Measurements from ENCODE around the gene AMACR.
A peak's percentile ranks its signal among the peaks of the same experiment; 100 is the strongest.

The AMACR gene

DNA sequence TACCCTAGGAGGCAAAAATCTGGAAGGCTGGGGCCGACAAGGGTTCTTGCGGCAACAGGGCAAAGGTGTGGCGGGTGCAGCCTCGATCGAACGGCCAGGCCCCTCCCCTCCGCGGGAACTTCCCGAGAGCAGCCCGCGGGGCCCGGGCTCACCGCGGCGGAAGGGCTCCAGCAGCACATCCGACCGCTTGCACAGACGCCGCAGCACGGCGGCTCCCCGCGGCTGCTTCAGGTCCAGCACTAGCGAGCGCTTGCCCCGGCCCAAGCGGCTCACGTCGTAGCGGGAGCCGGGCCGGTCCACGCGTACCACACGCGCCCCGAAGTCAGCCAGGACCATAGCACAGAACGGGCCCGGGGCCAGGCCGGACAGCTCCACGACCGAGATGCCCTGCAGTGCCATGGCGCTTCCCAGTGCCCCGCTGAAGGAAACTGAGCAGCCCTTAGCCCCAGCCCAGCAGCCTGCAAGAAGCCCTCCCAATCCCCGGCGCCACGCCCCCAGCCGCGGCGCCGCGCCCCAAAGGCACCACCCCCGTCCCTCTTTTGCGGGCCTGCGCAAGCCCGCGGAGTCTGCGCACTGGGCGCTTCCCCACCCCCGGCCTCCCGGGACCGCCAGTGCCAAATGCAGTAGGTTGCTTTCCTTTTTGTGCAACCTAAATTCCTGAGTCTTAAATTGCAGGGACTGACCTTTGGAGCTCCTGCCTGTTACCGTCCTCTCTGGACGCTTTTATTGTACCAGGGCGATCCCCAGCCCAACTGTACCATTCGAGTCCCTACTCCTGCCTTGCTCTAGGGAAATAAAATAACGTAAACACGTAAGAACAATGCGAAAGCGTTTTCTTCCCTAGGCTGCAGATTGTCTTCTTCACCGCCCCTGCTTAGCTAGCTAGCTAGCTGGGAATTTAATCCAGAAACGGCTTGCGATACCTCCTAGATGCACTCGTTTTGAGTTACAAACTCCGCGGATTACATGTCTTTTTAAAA is at the start of gene AMACR:
TSS of gene AMACR (minus strand) at position 430 of the 980 bp plus-strand sequence. CDS start at position 399, 31 bp downstream.
- peak; percentile 94 for DNase-seq

DNA sequence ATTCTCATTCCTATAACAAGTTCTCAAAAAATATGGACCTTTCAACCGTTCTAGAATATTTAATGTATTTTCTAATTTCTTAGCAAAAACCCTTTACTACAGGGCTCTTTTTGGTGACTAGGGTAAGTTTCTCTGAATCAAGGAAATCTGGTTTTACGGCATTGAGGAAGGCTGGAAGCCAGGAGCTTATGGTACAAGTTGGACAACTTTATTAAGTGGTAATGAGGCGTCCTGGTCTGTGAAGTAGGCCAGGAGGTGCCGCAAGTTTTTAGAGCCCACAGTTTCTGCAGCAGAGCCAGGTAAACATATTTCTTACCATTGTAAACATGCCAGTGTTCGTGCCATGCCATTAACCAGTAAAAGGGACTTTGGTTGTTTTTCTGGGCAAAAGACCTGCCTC is 49.7 kb upstream of the AMACR start:
- no peak for DNase-seq

DNA sequence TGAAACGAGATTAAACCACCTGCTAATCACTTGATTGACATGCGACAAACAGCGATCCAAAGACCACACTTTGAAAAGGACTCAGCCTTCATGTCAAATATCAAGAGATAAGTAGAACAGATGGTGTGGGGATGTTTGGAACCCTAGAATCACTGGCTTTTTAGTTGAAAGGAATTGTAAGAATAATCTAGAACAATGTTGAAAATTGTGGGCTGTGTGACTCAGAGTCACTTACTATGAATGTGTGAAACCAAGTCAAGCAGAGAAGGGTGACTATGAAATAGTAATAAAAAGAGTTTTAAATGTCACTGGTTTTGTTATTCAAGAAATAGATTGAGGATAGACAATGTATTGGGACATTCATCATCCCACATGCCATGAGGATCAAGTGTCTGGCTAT is 49.3 kb upstream of the AMACR start:
- DNase-seq, result no peak

DNA sequence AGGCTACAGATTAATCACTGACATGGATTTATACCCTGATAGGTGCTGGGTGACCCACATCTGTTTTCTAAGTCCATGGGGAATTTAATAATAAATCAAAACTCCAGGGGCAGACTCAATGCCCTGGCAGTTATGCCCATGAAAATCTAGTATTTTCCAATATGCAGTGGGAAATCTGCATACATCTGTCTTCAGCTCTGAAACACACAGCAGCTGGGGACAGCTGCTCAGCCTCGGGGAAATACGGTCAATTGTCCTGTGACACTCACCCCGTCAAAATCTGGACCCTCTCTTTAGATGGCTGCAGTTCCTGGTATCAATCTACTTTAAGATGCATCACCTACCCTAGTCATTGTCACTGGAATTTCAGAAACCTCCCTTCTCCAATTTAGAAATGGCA is 47.8 kb upstream of the AMACR start:
- DNase-seq, result no peak

DNA sequence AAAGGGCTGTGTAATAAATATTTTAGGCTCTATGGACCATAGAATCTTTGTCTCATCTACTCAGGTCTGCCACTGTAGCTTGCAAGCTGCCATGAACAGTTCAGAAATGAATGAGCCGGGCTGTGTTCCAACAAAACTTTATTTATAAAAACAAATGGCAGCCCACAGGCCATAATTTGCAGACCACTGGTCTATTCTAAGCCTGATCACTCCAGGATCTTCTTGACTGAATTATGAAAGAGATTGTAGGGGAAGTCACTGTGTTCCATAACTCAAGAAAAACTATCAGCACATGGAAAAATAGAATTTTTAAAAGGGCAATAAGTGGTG is 46.5 kb upstream of the AMACR start:
- DNase-seq, result no peak

DNA sequence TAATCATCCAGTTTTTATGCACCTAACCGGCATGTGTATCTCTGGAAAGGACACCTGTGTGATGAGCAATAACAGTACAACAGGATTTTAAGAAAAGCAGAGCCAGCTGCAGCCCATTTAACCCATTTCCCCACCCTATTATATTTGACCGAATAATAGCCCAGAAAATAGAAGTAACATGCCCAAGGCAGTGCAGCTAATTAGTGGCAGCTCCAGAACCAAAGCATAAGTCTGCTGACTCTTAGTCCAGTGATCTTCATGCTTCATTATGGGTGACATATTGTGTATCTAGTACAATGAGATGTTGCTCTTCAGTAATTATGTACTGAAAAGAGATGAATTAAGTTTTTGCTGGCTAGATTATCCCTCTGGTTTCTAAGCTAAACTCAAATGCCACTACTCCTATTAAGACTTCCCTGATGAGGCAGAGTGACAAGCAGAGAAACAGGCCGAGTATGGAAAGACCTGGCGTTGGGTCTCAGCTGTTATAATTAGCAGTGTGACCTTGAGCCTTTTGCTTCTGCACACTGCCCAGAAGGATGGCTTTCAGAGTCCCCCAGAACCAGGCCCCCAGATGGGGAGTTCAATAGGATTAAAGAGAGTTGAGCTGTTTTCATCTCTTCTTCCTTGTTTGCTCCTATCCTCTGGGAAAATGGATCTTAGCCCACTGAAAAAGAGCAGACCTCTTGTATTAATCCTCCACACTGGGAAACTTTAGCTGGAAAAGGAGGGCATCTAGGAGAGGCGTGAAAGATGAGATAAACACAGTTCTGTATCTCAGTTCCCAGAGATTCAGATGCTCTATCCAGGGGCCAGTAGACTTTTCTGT is 45.9 kb upstream of the AMACR start:
- no peak for DNase-seq

DNA sequence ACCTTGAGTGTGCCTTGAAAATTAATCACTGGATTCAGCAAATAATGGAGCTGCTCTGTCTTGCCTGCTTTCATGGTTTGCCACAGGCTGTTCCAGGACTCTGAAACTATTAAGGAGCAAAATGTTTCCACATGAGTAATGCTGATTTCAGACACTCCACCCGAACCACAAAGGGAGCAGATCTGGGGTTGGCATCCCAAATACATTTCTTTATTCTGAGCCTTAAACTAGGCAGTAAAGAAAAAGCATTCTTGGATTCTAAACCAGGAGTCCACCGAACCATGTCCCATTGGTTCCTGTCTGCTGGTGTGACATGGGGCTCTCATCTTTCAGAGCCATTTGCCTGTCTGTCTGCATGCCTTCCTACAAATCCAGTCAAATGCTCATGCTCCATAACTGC is 45.3 kb upstream of the AMACR start:
- DNase-seq, result no peak

DNA sequence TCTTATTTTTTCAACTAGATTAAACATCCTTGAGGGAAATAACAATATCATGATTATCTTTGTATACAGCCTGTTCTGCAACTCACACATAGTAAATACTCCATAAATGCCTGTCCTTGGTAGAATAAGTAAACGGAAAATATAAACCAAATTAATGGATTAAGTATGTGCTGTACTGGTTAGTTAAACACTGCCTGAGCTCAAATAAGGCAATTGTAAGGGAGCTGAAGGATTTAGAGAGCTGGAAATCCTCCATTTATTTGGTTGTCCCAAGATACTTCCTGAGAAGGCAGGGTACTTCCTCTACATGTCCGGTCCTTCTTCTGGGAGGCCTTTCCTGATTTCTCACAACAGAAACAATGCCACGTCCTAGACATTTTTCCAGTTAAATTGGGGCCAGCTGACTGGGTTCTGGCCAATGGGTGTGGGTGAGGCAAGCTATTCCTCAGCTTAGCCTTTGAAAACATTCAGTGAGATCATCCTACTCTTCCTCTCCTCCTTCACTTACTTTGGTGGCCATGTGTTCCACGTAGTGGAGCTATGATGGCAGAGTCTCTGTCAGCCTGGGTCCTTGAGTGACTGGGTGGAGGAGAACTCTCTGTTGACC is 43.6 kb upstream of the AMACR start:
- no peak for DNase-seq

DNA sequence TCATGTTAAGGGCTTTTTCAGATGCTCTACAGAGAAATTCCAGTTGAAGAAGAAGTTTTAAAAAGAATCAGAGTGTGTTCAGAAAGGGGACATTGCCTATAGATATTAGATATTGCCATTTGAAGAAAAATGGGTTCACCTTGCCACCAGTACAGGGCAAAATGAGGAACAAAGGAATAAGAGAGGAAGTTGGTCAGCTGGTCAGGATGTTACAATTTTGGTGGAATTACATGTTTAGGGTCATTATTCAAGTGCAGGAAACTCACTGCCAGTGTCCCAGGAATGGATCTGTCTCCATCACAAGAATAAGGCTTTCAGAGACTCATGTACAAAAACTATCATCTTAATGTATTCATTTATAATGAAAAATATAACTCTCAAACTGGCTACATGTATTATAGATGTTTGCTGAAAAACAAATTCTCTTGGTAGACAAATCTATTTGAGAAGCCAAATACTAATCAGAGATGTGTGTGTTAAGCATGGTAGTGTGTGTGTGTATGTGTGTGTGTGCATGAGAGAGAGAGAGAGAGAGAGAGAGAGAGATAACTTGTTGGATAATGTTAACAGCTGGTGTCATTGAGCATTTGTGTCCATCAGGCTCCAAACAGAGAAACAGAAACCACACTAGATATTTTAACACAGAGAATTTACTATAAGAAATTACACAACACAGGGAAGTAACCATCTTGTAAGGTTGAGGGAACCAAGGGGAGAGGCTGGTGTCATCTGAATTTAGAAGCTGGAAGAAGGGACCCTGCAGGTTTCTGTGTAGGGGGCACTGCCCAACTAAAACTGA is 40.1 kb upstream of the AMACR start:
- DNase-seq, result no peak

DNA sequence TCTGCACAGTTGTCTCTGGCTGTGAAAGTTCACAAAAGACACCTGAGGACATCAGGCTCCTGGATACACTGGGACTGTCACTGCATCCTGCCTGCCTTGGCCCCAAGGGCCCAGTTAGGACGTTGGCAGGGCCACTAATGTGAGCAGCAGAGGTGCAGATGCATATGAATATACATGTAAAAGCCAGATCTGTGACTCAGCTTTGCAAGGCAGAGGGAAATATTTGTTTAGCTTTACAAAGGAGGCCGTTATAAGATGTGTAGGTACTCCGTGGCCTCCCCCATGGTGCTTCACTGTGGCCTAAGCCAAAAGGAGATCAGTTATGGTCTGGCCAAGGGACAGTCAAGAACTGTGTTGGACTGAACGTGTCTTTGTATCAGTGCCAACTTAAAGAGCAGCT is 39.3 kb upstream of the AMACR start:
- no peak for DNase-seq

DNA sequence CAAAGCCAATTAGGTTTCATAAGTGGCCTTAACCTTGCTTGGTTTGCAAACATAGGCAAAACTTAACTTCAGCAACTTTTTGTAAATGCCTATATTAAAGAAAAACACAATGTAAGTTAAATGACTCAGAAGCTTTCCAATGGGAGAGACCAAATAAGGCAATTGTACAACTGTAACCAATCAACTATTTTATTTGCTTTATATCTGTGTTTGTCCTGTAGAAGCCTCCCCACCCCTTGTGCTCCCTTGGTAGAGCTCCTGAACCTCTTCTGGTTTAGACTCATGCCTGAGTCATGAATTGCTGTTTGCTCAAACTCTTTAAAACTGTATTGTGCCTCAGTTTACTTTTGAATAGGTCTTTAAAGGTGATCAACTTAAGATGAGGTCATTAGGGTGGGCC is 38.1 kb upstream of the AMACR start:
- no peak for DNase-seq

DNA sequence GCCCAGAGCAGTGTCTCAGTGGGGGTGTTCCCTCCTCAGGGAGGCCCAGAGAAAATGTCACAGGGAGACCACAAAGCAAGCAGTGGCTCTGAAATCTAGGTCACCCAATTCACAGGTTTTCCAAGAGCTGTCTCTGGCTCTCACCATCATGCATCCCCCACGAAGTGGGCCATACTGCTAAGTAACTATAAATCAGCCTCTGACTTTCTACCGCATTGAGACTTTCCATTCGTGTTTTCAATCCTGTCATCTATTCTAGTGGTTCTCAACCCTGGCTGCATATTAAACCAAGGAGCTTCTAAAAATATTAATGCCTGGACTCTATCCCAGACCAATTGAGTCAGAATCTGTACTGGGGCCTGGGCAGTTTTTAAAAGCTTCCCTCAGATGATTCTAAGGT is 37.2 kb upstream of the AMACR start:
- no peak for DNase-seq

DNA sequence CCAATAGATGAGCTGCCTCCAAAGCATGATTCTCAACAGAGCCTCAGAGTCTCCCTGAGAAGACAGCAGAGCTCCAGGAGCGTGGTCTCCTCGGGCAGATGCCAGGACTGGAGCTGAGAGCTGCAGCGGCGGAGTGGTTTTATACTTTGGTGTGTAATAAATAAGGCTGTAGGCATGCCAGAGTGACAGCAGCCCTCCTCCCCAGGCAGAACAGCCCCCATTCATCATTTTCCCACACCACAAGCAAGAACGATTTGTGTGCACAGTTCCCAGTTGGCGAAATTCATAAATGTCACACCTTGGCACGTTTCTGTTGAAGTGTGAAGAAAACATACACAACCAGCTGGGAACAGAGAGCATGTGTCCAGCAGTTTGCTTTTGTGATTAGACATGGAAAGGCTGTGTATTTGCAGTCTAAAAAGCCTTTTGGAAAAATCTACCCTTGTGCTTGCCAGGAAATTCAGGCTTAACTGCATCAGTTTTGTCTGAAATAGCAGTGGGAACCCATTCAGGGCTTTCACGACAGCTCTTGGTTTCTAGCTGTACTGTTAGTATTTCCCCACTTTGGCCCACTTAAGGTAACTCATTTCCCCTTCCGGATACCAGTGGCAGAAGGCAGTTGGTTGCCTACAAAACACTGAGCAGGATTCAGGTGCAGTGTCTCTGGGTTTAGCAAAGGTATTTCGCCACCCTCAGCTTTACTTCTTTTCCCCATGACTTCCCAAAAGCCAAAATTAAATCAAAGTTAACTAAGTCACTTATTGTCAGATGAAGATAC is 35.4 kb upstream of the AMACR start, which contains the start of gene C1QTNF3:
TSS of gene C1QTNF3 (minus strand) at position 115 of the 778 bp plus-strand sequence. CDS start at position 27, 88 bp downstream.
- no peak for DNase-seq

DNA sequence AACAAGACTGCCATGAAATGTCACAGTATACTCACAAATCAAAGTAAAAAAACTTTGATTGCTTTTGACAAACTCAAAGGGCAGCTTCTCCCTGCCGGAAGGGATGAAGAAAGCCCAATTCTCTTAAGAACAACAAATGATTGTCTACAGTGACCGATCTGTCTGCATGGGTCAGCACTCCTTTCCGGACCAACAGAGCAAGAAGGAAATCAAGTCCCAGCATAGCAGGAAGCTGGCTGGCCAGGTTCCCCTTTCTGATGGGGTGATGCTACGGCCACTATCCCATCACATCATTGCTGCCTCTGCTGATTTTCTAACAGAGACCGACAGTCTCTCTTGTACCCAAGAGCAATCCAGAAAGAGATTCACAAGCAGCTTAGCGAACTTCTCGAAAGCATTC is 34.5 kb upstream of the AMACR start:
- no peak for DNase-seq

DNA sequence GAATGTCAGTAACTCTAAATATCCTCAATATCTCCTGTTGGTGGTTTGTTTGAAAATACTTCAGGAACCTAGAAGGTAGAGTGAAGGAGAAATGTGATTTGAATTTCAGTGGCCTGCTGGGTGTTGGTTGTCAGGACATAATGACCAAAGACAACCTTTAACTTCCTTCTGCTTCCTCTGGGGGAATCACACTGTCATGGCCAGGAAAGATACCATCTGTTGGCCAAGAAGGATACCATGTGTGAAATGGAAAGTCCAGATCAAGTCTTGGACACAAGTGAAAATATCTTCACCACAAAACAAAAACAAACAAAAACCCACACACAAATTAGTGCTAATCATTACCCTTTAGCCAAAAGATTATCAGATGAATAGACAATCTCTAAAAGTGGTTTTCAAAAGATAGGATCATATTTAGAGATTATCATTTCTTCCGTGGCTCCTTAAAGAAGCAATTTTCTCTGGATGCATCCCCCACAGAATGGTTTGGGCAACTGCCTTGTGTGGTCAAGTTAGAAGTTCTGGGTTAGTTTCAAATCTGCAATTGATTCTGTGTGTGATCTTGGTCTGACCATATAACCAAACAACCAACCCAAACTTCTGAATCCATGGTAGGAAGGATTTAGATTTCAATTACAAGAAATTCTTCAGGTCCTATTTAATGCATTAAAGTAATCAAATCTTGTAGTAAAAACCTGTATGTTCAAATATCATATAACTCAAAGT is 33.6 kb upstream of the AMACR start:
- no peak for DNase-seq

DNA sequence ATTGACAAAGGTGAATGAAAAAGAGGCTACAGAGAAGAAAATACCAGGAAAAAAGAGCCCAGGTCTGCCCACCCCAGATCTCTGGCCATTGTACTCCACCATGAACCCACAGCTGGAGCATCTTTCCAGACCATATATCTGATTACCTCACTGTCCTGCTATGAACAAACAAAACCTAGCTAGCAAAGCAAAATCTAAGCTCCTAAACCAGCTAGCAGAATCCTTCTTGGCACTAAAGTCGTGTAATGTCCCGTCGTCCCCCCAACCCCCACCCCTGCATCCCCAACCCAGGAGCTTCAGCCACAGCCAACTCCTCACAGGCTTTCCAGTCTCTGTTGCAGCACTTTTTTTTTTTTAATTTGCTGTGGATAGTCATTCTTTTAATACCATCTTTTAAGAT is 32.6 kb upstream of the AMACR start:
- no peak for DNase-seq

DNA sequence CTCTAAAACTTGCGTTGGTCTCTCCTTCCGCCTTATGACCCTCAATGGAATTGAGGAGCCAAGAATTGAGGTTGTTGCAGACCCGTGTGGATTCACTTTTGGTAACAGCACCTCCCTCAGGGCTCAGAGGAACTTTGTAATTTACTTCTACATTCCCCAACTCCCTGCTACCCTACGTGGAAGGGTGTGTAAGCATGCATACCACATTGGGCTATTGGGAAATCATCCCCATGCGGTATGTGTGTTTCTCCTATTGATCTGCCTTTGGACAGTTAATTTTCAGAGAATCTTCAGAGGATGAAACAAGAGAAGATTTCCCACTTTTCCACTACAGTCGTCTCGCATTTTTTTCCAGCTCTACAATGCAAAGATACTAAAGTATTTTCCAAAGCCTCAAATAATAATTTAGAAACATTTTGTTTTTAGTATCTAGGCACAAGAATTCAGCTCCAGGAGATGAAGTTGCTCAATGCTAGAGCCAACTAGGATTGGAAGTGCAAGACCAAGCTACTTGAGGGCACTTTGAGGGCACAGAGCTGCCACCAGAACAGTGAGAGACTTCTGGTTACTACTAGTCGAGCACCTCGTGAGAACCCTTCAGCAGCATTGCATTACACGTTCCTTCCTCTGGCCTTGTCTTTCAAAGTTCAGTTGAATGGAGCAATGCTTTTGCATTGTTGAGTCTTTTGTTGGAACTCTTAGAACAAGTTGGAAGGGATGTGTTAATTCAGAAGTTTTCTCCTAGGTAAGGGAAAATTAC is 31.7 kb upstream of the AMACR start:
- DNase-seq, result no peak

DNA sequence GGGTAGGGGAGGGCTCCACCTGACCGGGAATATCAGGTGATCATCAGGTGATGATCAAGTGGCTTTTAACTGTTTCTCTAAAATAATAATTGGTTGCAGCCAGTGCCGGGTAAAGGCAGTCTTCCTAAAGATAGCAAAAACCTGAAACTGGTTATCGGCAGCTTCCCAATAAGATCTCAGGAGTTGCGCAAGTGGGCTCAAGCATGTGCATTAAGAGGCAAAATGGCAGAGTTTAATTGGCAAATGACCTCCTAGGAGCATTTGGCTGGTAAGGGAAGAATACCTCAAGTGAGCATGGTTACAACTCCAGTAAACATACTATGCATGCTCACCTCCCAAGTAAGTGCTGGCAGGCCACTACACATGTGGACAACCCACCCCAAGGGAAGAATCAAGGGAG is 31.0 kb upstream of the AMACR start:
- DNase-seq, result no peak

DNA sequence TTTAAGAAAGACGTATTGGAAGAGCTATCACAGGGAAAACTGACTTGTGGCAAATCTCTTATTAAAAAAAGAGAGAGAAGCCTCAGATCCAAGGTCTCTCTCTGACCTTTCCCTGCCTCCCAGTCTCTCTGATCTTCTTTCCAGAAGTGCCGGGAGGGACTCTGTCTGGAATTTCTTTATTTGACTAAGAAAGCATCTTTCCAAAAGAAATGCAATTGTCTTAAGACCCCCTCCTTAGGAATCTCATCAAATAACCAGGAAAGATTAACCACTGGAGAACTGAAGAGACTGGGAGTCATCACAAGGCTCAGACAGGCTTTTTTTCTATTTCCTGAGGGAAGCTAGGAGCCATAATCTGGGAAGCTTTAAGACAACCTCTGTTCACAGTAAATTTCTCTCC is 30.5 kb upstream of the AMACR start:
- DNase-seq, result no peak

DNA sequence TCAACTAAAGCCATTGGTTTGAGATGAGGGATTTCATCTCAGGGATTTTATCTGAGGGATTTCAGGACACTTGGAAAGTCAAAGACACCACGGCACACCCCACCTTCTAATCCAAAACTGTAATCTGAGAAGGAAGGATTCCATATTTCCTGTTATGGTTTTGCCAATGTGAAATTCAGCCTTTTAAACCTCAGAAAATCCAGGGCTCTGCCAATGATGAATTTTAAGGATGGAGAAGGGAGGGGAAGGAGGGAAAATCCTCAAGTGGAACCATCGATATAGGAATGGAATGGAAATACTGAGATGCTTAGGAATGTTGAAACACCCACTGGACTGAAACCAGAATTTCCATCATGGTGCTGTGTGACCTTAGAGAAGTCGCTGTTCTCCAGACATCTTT is 29.9 kb upstream of the AMACR start:
- no peak for DNase-seq

All from NCI-H345 (cell line).